Loucy (cell line): ENCODE results near the gene ZNF302.

Experiments
- H2AFZ ChIP-seq: fragments of 200-600 bp; sonication (generic); 2 replicates; pipeline ENCODE4 v1.6.0; 2016; ENCODE audit warnings: antibody characterized with exemption, mild to moderate bottlenecking, low read length, moderate library complexity
- H3F3A ChIP-seq: fragments of 200-600 bp; 2 replicates; pipeline ENCODE4 v1.6.0; 2016; ENCODE audit warnings: antibody characterized with exemption, low read depth, mild to moderate bottlenecking
- H3K27me3 ChIP-seq: fragments of 200-600 bp; sonication (generic); 2 replicates; pipeline ENCODE4 v1.6.1; 2014; ENCODE audit warnings: low read length, mild to moderate bottlenecking; ENCODE audit not compliant: insufficient read depth, poor library complexity, severe bottlenecking
- H3K36me3 ChIP-seq: fragments of 200-600 bp; sonication (generic); 2 replicates; pipeline ENCODE4 v1.6.1; 2016; ENCODE audit warnings: low read length; ENCODE audit not compliant: insufficient read depth
- H3K4me1 ChIP-seq: fragments of 200-600 bp; sonication (generic); 2 replicates; pipeline ENCODE4 v1.5.1; 2014; ENCODE audit warnings: low read length, mild to moderate bottlenecking; ENCODE audit not compliant: insufficient read depth, poor library complexity, severe bottlenecking
- H3K4me2 ChIP-seq: fragments of 200-600 bp; sonication (generic); 2 replicates; pipeline ENCODE4 v1.6.0; 2014; ENCODE audit warnings: antibody characterized with exemption, low read length, low read depth, mild to moderate bottlenecking; ENCODE audit not compliant: poor library complexity, severe bottlenecking
- H3K4me3 ChIP-seq: fragments of 200-600 bp; sonication (generic); 2 replicates; pipeline ENCODE4 v1.5.1; 2014; ENCODE audit warnings: low read length, mild to moderate bottlenecking, mixed read lengths; ENCODE audit not compliant: poor library complexity, severe bottlenecking
- H3K79me2 ChIP-seq: fragments of 200-600 bp; sonication (generic); 2 replicates; pipeline ENCODE4 v1.6.1; 2014; ENCODE audit warnings: low read length; ENCODE audit not compliant: insufficient read depth
- H3K9ac ChIP-seq: fragments of 200-600 bp; sonication (generic); 2 replicates; pipeline ENCODE4 v1.6.0; 2014; ENCODE audit warnings: mild to moderate bottlenecking, low read depth, low read length, moderate library complexity; ENCODE audit not compliant: poor library complexity, severe bottlenecking
- H3K9me2 ChIP-seq: fragments of 200-600 bp; sonication (generic); replicated peaks from 2 replicates; pipeline ENCODE4 v1.6.1; 2016; ENCODE audit warnings: low read depth, low read length, mixed read lengths
- H3K9me3 ChIP-seq: fragments of 200-600 bp; sonication (generic); 2 replicates; pipeline ENCODE4 v1.6.1; 2014; ENCODE audit warnings: mild to moderate bottlenecking, antibody characterized with exemption, low read length, low read depth; ENCODE audit not compliant: insufficient read depth
- H4K20me1 ChIP-seq: fragments of 200-600 bp; sonication (generic); 2 replicates; pipeline ENCODE4 v1.6.0; 2014; ENCODE audit warnings: antibody characterized with exemption, low read length, mild to moderate bottlenecking; ENCODE audit not compliant: insufficient read depth, poor library complexity, severe bottlenecking
- EZH2phosphoT487 ChIP-seq: fragments of 200-600 bp; IDR thresholded peaks from 2 replicates; pipeline ENCODE4 v1.6.1; 2018; ENCODE audit warnings: antibody characterized with exemption, mild to moderate bottlenecking, moderate library complexity, borderline replicate concordance
- TF ChIP-seq, protein P1 (sequence below): fragments of 200-600 bp; sonication (generic); conservative IDR thresholded peaks from 2 replicates; pipeline ENCODE4 v1.5.1; 2014; ENCODE audit warnings: mild to moderate bottlenecking, antibody characterized with exemption, low read length

The ZNF302 gene

GRCh38 chr19:34661357-34661756 is 16.1 kb upstream of the ZNF302 start:
- Histone ChIP-seq H3K36me3 (no peaks in the 10 kb centered on the region), H3K4me1 (peaks cover 4% of the 10 kb centered on the region), H3K9me2 (no peaks in the 10 kb centered on the region), H3K9me3 (no peaks in the 10 kb centered on the region; the same call in 1 of the 2 replicates), H2AFZ (no peak overlapping the region), H3K4me3 (no peak overlapping the region), H3F3A (no peaks in the 10 kb centered on the region), H3K9ac (no peak overlapping the region), H3K27me3 (no peaks in the 10 kb centered on the region), H3K79me2 (no peaks in the 10 kb centered on the region), H3K4me2 (no peak overlapping the region), H4K20me1 (no peaks in the 10 kb centered on the region)
- no peak for TF ChIP-seq EZH2phosphoT487
- TF ChIP-seq, protein P1, sequence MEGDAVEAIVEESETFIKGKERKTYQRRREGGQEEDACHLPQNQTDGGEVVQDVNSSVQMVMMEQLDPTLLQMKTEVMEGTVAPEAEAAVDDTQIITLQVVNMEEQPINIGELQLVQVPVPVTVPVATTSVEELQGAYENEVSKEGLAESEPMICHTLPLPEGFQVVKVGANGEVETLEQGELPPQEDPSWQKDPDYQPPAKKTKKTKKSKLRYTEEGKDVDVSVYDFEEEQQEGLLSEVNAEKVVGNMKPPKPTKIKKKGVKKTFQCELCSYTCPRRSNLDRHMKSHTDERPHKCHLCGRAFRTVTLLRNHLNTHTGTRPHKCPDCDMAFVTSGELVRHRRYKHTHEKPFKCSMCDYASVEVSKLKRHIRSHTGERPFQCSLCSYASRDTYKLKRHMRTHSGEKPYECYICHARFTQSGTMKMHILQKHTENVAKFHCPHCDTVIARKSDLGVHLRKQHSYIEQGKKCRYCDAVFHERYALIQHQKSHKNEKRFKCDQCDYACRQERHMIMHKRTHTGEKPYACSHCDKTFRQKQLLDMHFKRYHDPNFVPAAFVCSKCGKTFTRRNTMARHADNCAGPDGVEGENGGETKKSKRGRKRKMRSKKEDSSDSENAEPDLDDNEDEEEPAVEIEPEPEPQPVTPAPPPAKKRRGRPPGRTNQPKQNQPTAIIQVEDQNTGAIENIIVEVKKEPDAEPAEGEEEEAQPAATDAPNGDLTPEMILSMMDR, result no peak

DNA sequence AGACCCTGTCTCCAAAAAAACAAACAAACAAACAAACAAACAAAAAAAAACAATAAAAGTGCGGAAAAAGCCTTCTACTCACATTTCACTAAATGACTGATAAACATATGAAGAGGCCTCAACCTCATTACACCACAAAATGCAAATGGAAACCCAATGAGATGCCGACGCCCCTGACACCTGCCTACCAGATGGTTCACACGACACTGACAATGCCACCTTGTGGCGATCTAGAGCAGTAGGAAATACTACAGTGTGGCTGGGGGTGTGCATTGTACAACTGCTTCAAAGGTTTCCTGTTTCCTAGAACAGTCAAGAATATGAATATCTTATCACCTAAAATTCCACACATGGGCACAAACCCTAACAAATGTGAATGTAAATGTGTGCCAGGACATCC is 14.6 kb upstream of the ZNF302 start:
- no peaks in the 10 kb centered on the region for H3K9me2 ChIP-seq
- H3F3A ChIP-seq, result no peaks in the 10 kb centered on the region
- H3K4me1 ChIP-seq, result peaks cover 4% of the 10 kb centered on the region
- no peaks in the 10 kb centered on the region for H3K27me3 ChIP-seq
- no peak overlapping the region for H2AFZ ChIP-seq
- TF ChIP-seq, protein P1, result peak; percentile 63
- TF ChIP-seq EZH2phosphoT487, result no peak
- no peak overlapping the region for H3K9ac ChIP-seq
- no peak overlapping the region for H3K4me3 ChIP-seq
- H4K20me1 ChIP-seq, result no peaks in the 10 kb centered on the region
- H3K9me3 ChIP-seq, result no peaks in the 10 kb centered on the region
- no peaks in the 10 kb centered on the region for H3K36me3 ChIP-seq
- H3K4me2 ChIP-seq, result no peak overlapping the region
- no peaks in the 10 kb centered on the region for H3K79me2 ChIP-seq

DNA sequence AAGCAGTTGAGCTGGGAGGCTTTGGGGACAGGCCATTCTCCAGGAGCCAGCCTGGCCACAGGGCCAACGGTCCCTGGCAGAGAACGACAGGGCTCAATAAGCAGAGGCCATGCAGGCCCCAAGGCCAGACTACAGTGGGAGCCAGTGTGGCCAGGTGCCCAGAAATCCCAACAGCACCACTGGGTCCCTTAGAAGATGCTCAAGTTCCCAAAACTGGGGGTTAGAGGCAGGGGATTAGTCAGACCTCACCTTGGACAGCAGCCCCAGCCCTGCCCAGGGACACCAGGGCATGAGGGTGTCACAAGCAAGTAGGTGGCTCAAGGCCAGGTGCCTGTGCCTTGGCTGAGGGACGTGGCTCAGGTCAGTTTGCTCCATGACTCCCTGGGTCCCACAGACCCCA is 13.3 kb upstream of the ZNF302 start:
- no peaks in the 10 kb centered on the region for H3K79me2 ChIP-seq
- no peak overlapping the region for H2AFZ ChIP-seq
- TF ChIP-seq, protein P1, result no peak
- no peak for TF ChIP-seq EZH2phosphoT487
- H4K20me1 ChIP-seq, result no peaks in the 10 kb centered on the region
- peaks cover 4% of the 10 kb centered on the region for H3K4me1 ChIP-seq
- H3F3A ChIP-seq, result no peaks in the 10 kb centered on the region
- H3K9me2 ChIP-seq, result no peaks in the 10 kb centered on the region
- H3K4me2 ChIP-seq, result no peak overlapping the region
- no peaks in the 10 kb centered on the region for H3K9me3 ChIP-seq
- H3K9ac ChIP-seq, result no peak overlapping the region
- H3K27me3 ChIP-seq, result no peaks in the 10 kb centered on the region
- H3K4me3 ChIP-seq, result no peak overlapping the region
- no peaks in the 10 kb centered on the region for H3K36me3 ChIP-seq
